ENCODE results near the gene KRT15. TPM values are rescaled to one million over a fixed set of nuclear protein-coding genes. Genes with fewer than 3 reads are reported as not detected.

KRT15 gene
- total RNA-seq, 1 donor from 2014 or later = 0.79 TPM

DNA sequence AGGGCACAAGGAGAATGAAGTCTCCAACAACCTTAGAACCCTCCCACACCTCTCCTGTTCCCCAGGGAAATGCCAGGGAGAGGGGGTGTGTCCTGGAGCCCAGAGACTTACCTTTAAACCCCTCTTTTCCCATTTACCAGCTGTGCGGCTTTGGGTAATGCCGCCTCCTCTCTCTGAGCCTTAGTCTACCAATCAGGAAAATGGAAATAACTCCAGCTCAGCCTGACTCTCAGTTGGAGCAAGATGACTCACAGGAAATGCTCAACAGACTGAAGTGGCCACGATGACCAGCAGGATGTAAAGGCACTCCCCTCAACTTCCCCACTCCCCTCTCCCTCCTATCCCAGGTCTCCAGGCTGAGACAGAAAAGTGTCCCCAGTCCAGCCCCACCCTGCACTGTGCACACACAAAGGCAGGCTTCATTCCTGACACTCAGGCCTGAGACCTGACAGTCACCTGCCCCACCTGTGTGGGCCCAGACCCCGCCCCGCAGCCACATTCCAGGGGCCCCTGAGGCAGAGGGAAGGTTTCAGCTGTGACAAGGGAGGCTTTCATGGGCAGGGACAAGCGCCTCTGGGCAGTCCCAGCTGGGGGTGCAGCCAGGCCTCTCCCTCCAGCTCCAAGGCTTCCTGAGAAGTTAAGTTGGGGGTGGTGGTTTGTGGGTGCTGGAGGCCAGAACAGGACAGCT is 3.0 kb upstream of the KRT15 start:
- Histone ChIP-seq H3K36me3 (ENCODE audit: insufficient read depth, low read length) (no peaks in the 10 kb centered on the region), H3K4me2 (ENCODE audit: low read length) (peak overlapping the region; percentile 51), H3K27me3 (ENCODE audit: insufficient read depth, low read length) (no peaks in the 10 kb centered on the region), H3K4me1 (ENCODE audit: insufficient read depth, low read length) (peaks cover 36% of the 10 kb centered on the region), H3K4me3 (ENCODE audit: insufficient read depth, low read depth, low read length) (peak overlapping the region; percentile 37), H3K79me2 (ENCODE audit: insufficient read depth, low read length) (peaks cover 2% of the 10 kb centered on the region), H2AFZ (ENCODE audit: low read depth, low read length) (peak overlapping the region; percentile 2), H3K9ac (ENCODE audit: low read length) (peak overlapping the region; percentile 58), H3K9me3 (ENCODE audit: insufficient read depth, low read depth, low read length) (no peaks in the 10 kb centered on the region), H4K20me1 (ENCODE audit: insufficient read depth, low read length) (no peaks in the 10 kb centered on the region), H3K27ac (ENCODE audit: low read depth, low read length) (peak overlapping the region; percentile 81)
- Mint-ChIP-seq H3K27me3 (ENCODE audit: low read depth, unreplicated experiment) (peaks cover 5% of the 10 kb centered on the region), H3K27ac (ENCODE audit: unreplicated experiment) (peak overlapping the region; percentile 75), H3K4me1 (ENCODE audit: low read depth, unreplicated experiment) (peaks cover 9% of the 10 kb centered on the region), H3K9me3 (ENCODE audit: unreplicated experiment) (peaks cover 2% of the 10 kb centered on the region), H3K36me3 (ENCODE audit: low read depth, unreplicated experiment) (no peaks in the 10 kb centered on the region), H3K4me3 (ENCODE audit: unreplicated experiment) (no peak overlapping the region)
- FAIRE-seq (peak; percentile 73), DNase-seq (ENCODE audit: low read depth) (peak; percentile 87)
- TF ChIP-seq, protein P1, sequence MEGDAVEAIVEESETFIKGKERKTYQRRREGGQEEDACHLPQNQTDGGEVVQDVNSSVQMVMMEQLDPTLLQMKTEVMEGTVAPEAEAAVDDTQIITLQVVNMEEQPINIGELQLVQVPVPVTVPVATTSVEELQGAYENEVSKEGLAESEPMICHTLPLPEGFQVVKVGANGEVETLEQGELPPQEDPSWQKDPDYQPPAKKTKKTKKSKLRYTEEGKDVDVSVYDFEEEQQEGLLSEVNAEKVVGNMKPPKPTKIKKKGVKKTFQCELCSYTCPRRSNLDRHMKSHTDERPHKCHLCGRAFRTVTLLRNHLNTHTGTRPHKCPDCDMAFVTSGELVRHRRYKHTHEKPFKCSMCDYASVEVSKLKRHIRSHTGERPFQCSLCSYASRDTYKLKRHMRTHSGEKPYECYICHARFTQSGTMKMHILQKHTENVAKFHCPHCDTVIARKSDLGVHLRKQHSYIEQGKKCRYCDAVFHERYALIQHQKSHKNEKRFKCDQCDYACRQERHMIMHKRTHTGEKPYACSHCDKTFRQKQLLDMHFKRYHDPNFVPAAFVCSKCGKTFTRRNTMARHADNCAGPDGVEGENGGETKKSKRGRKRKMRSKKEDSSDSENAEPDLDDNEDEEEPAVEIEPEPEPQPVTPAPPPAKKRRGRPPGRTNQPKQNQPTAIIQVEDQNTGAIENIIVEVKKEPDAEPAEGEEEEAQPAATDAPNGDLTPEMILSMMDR (IDR thresholded peaks at IDR 0.05; ENCODE audit: insufficient read depth, low read depth, low read length) = no peak
- TF ChIP-seq EZH2 (IDR thresholded peaks at IDR 0.05; ENCODE audit: insufficient read depth, low read length) = no peak

GRCh38 chr17:41520821-41521521 is 2.3 kb upstream of the KRT15 start:
- H3K9ac ChIP-seq (ENCODE audit: low read length) = peak overlapping the region; percentile 38
- H3K27me3 ChIP-seq (ENCODE audit: insufficient read depth, low read length) = no peaks in the 10 kb centered on the region
- Mint-ChIP-seq H3K4me3 (ENCODE audit: unreplicated experiment) (no peak overlapping the region), H3K4me1 (ENCODE audit: low read depth, unreplicated experiment) (peaks cover 9% of the 10 kb centered on the region), H3K27me3 (ENCODE audit: low read depth, unreplicated experiment) (peaks cover 5% of the 10 kb centered on the region), H3K9me3 (ENCODE audit: unreplicated experiment) (peaks cover 2% of the 10 kb centered on the region), H3K36me3 (ENCODE audit: low read depth, unreplicated experiment) (no peaks in the 10 kb centered on the region), H3K27ac (ENCODE audit: unreplicated experiment) (peak overlapping the region; percentile 34)
- no peaks in the 10 kb centered on the region for H3K9me3 ChIP-seq (ENCODE audit: insufficient read depth, low read depth, low read length)
- TF ChIP-seq EZH2 (IDR thresholded peaks at IDR 0.05; ENCODE audit: insufficient read depth, low read length) = no peak
- TF ChIP-seq, protein P1 (IDR thresholded peaks at IDR 0.05; ENCODE audit: insufficient read depth, low read depth, low read length) = no peak
- DNase-seq (ENCODE audit: low read depth) (no peak), FAIRE-seq (no peak)
- peak overlapping the region; percentile 51 for H3K4me2 ChIP-seq (ENCODE audit: low read length)
- no peak overlapping the region for H2AFZ ChIP-seq (ENCODE audit: low read depth, low read length)
- H3K36me3 ChIP-seq (ENCODE audit: insufficient read depth, low read length) = no peaks in the 10 kb centered on the region
- no peaks in the 10 kb centered on the region for H3K79me2 ChIP-seq (ENCODE audit: insufficient read depth, low read length)
- peak overlapping the region; percentile 41 for H3K27ac ChIP-seq (ENCODE audit: low read depth, low read length)
- H4K20me1 ChIP-seq (ENCODE audit: insufficient read depth, low read length) = no peaks in the 10 kb centered on the region
- H3K4me3 ChIP-seq (ENCODE audit: insufficient read depth, low read depth, low read length) = peak overlapping the region; percentile 37
- peaks cover 36% of the 10 kb centered on the region for H3K4me1 ChIP-seq (ENCODE audit: insufficient read depth, low read length)

All from astrocyte (in vitro differentiated cells and primary cell).